Right lobe of liver (tissue), 4 donors: Measurements from ENCODE around the gene YKT6.

Experiments
- CTCF ChIP-seq, 4 donors: fragments of 200-600 bp in 3 of 4; fragments of 450-650 bp in 1 of 4; IDR thresholded peaks; one replicate each; pipeline versions ENCODE4 v1.5.1 to v1.8.0; 2016 to 2022; ENCODE audit warnings: antibody characterized with exemption in 4 of 4, mild to moderate bottlenecking in 2 of 4
- POLR2A ChIP-seq: fragments of 450-650 bp; IDR thresholded peaks from one replicate; pipeline ENCODE4 v1.6.1; 2017; ENCODE audit warnings: antibody characterized with exemption, mild to moderate bottlenecking
- donor health status: DM: no; HTN: no; CAD: no.
- donor health status: DM: no; HTN: no; CAD: no.
- donor health status: DM: no; HTN: yes; CAD: no.

GRCh38 chr7:44232396-44232795 lies 31.6 kb downstream of the YKT6 start:
- no peak for TF ChIP-seq CTCF (IDR thresholded peaks at IDR 0.05)
- no peak for TF ChIP-seq POLR2A
